ENCODE results near the gene ATOSA.

The ATOSA gene

DNA sequence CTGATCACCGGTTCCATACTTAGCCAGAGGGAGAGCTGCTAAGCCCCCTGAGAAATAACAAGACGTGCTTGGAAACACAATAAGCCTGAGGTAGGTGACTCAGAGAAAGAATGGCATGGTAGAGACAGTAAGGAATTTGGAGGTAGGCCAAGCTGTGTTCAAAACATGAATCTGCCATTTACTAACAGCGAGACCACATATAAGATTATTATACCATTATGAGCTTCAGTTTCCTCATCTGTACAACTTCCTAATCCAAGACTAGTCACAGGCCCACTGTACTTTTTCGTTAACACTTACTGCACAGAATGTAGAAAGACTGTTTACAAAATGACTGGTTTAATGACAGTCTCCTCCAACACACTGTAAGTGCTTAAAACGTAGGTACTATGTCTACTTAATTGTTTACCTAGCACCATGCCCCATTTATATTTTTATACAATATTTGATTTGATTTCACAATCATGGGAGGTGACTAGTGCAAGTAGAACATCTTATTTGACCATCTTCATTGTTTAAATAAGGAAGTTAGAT, 25.7 kb downstream of the ATOSA start:
- Histone ChIP-seq H3K27ac (ENCODE audit: low read length) (no peak overlapping the region), H4K20me1 (ENCODE audit: insufficient read depth, low read length) (no peaks in the 10 kb centered on the region), H3K36me3 (ENCODE audit: insufficient read depth, low read length) (peaks cover 8% of the 10 kb centered on the region), H2AFZ (ENCODE audit: low read depth, low read length) (no peak overlapping the region), H3K4me2 (ENCODE audit: insufficient read depth, low read length) (no peak overlapping the region), H3K27me3 (ENCODE audit: insufficient read depth, low read length, poor library complexity) (no peaks in the 10 kb centered on the region), H3K9ac (ENCODE audit: low read depth, low read length) (no peak overlapping the region), H3K79me2 (ENCODE audit: insufficient read depth, low read length) (no peaks in the 10 kb centered on the region), H3K4me1 (ENCODE audit: insufficient read depth, low read length) (peaks cover 31% of the 10 kb centered on the region), H3K4me3 (ENCODE audit: low read depth in 1 of 2, low read length in 2 of 2) (no peak overlapping the region), H3K9me3 (ENCODE audit: insufficient read depth, low read length, severe bottlenecking) (no peaks in the 10 kb centered on the region)
- DNase-seq (no peak), ATAC-seq (ENCODE audit: insufficient read depth, low read depth) (no peak)
- TF ChIP-seq EZH2 (IDR thresholded peaks at IDR 0.05; ENCODE audit: borderline replicate concordance, low read depth, low read length, severe bottlenecking) (no peak), CTCF (IDR thresholded peaks at IDR 0.05; ENCODE audit: borderline replicate concordance, extremely low read depth, low read length, poor library complexity, severe bottlenecking) (no peak)

- Histone ChIP-seq H3K79me2 (ENCODE audit: insufficient read depth, low read length) (no peaks in the 10 kb centered on the region), H3K4me3 (ENCODE audit: low read depth in 1 of 2, low read length in 2 of 2) (no peak overlapping the region)
Observed at GRCh38 chr15:52652984-52653383, 26.2 kb downstream of the ATOSA start.

GRCh38 chr15:52652286-52652685, 26.9 kb downstream of the ATOSA start:
- no peaks in the 10 kb centered on the region for H3K79me2 ChIP-seq (ENCODE audit: insufficient read depth, low read length)
- H3K9me3 ChIP-seq (ENCODE audit: insufficient read depth, low read length, severe bottlenecking): no peaks in the 10 kb centered on the region
- peak overlapping the region; percentile 76 for H2AFZ ChIP-seq (ENCODE audit: low read depth, low read length)
- H4K20me1 ChIP-seq (ENCODE audit: insufficient read depth, low read length): no peaks in the 10 kb centered on the region
- H3K9ac ChIP-seq (ENCODE audit: low read depth, low read length): peak overlapping the region; percentile 51
- DNase-seq (no peak), ATAC-seq (ENCODE audit: insufficient read depth, low read depth) (no peak)
- peaks cover 31% of the 10 kb centered on the region for H3K4me1 ChIP-seq (ENCODE audit: insufficient read depth, low read length)
- peak overlapping the region; percentile 71 for H3K27ac ChIP-seq (ENCODE audit: low read length)
- H3K4me2 ChIP-seq (ENCODE audit: insufficient read depth, low read length): peak overlapping the region; percentile 65
- peaks cover 7% of the 10 kb centered on the region for H3K36me3 ChIP-seq (ENCODE audit: insufficient read depth, low read length)
- no peaks in the 10 kb centered on the region for H3K27me3 ChIP-seq (ENCODE audit: insufficient read depth, low read length, poor library complexity)
- TF ChIP-seq EZH2 (IDR thresholded peaks at IDR 0.05; ENCODE audit: borderline replicate concordance, low read depth, low read length, severe bottlenecking) (no peak), CTCF (IDR thresholded peaks at IDR 0.05; ENCODE audit: borderline replicate concordance, extremely low read depth, low read length, poor library complexity, severe bottlenecking) (no peak)
- H3K4me3 ChIP-seq (ENCODE audit: low read depth in 1 of 2, low read length in 2 of 2): peak overlapping the region in 1 of 2 experiments; percentile 54; a peak in 2 of 4 replicates

More at GRCh38 chr15:52652984-52653383, 26.2 kb downstream of the ATOSA start:
- Histone ChIP-seq H3K36me3 (ENCODE audit: insufficient read depth, low read length) (peaks cover 8% of the 10 kb centered on the region), H3K4me1 (ENCODE audit: insufficient read depth, low read length) (peaks cover 31% of the 10 kb centered on the region), H3K27ac (ENCODE audit: low read length) (no peak overlapping the region), H3K9me3 (ENCODE audit: insufficient read depth, low read length, severe bottlenecking) (no peaks in the 10 kb centered on the region), H4K20me1 (ENCODE audit: insufficient read depth, low read length) (no peaks in the 10 kb centered on the region), H3K4me2 (ENCODE audit: insufficient read depth, low read length) (no peak overlapping the region), H3K27me3 (ENCODE audit: insufficient read depth, low read length, poor library complexity) (no peaks in the 10 kb centered on the region), H3K9ac (ENCODE audit: low read depth, low read length) (no peak overlapping the region), H2AFZ (ENCODE audit: low read depth, low read length) (no peak overlapping the region)
- DNase-seq (no peak), ATAC-seq (ENCODE audit: insufficient read depth, low read depth) (no peak)
- no peak for TF ChIP-seq CTCF (IDR thresholded peaks at IDR 0.05; ENCODE audit: borderline replicate concordance, extremely low read depth, low read length, poor library complexity, severe bottlenecking)
- no peak for TF ChIP-seq EZH2 (IDR thresholded peaks at IDR 0.05; ENCODE audit: borderline replicate concordance, low read depth, low read length, severe bottlenecking)

Measured in DND-41 (cell line).